ENCODE measurements around the gene CRELD1.
"Not testable (repeated sequence)": the region's sequence is repeated elsewhere in the genome, so short reads cannot be mapped to it uniquely, and the experiment has no call there.

The CRELD1 gene

GRCh38 chr3:9933561-9934234 is at the start of gene CRELD1:
Gene CRELD1 (plus strand): TSS chr3:9933834. CDS start chr3:9934439, 605 bp downstream.
- H3K4me3 ChIP-seq (ENCODE audit: low read depth, low read length) = peak within 1 kb of the TSS; percentile 81

- no peak overlapping the region for H3K4me3 ChIP-seq (ENCODE audit: low read depth, low read length)
These were observed 49.0 kb upstream of the CRELD1 start for GRCh38 chr3:9884555-9885165.

GRCh38 chr3:9886328-9886727 is 47.3 kb upstream of the CRELD1 start:
- H3K4me3 ChIP-seq (ENCODE audit: low read depth, low read length) = no peak overlapping the region

- H3K4me3 ChIP-seq (ENCODE audit: low read depth, low read length) = no peak overlapping the region
These were observed 46.2 kb upstream of the CRELD1 start for GRCh38 chr3:9887480-9887879.

GRCh38 chr3:9888540-9888939 is 45.1 kb upstream of the CRELD1 start:
- H3K4me3 ChIP-seq (ENCODE audit: low read depth, low read length) = no peak overlapping the region

GRCh38 chr3:9889405-9889804 is 44.2 kb upstream of the CRELD1 start:
- H3K4me3 ChIP-seq (ENCODE audit: low read depth, low read length) = no peak overlapping the region

GRCh38 chr3:9890249-9891071 is 43.2 kb upstream of the CRELD1 start, which contains the start of gene JAGN1:
Gene JAGN1 (plus strand): TSS chr3:9890610. CDS start chr3:9890723, 113 bp downstream.
- H3K4me3 ChIP-seq (ENCODE audit: low read depth, low read length) = peak within 1 kb of the TSS; percentile 92

GRCh38 chr3:9891072-9891622 is 42.5 kb upstream of the CRELD1 start:
- peak overlapping the region; percentile 92 for H3K4me3 ChIP-seq (ENCODE audit: low read depth, low read length)

GRCh38 chr3:9893739-9894138 is 39.9 kb upstream of the CRELD1 start:
- no peak overlapping the region for H3K4me3 ChIP-seq (ENCODE audit: low read depth, low read length)

GRCh38 chr3:9895715-9896114 is 37.9 kb upstream of the CRELD1 start:
- H3K4me3 ChIP-seq (ENCODE audit: low read depth, low read length) = not testable (repeated sequence)

GRCh38 chr3:9896755-9897407 is 36.8 kb upstream of the CRELD1 start:
- not testable (repeated sequence) for H3K4me3 ChIP-seq (ENCODE audit: low read depth, low read length)

- H3K4me3 ChIP-seq (ENCODE audit: low read depth, low read length) = no peak overlapping the region
These were observed 35.9 kb upstream of the CRELD1 start for GRCh38 chr3:9897408-9898372.

GRCh38 chr3:9898467-9899241 is 35.0 kb upstream of the CRELD1 start:
- no peak overlapping the region for H3K4me3 ChIP-seq (ENCODE audit: low read depth, low read length)

- no peak overlapping the region for H3K4me3 ChIP-seq (ENCODE audit: low read depth, low read length)
These were observed 34.3 kb upstream of the CRELD1 start for GRCh38 chr3:9899289-9899791.

- H3K4me3 ChIP-seq (ENCODE audit: low read depth, low read length) = not testable (repeated sequence)
These were observed 32.6 kb upstream of the CRELD1 start for GRCh38 chr3:9900965-9901415.

- H3K4me3 ChIP-seq (ENCODE audit: low read depth, low read length) = no peak overlapping the region
These were observed 31.7 kb upstream of the CRELD1 start for GRCh38 chr3:9901967-9902366.

- no peak within 1 kb of the TSS for H3K4me3 ChIP-seq (ENCODE audit: low read depth, low read length)
These were observed 31.0 kb upstream of the CRELD1 start, which contains the start of gene IL17RE for GRCh38 chr3:9902372-9903237. Gene IL17RE (plus strand): TSS chr3:9902848. CDS start chr3:9902933, 85 bp downstream.

GRCh38 chr3:9903238-9903624 is 30.4 kb upstream of the CRELD1 start:
- no peak overlapping the region for H3K4me3 ChIP-seq (ENCODE audit: low read depth, low read length)

All from iPS-11a (cell line).